ENCODE data around the gene TRMO.

DNA sequence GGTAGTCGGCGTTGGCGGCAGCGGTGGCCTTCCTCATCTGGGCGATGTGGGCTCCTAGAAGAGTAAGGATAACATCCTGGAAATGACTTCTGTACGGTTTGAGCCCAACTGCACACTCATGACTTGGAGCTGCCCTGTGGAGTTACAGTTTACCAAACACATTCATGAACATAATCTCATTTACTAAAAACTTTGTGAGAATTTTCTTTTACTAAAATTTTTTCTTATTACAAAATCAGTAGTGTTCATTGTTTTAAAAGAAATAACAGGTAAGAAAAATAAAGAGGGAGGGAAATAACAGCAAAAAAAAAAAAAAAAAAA is 63.9 kb downstream of the TRMO start:
- TF ChIP-seq EZH2 (IDR thresholded peaks at IDR 0.05; ENCODE audit: low read length, missing control alignments): peak; percentile 55
- TF ChIP-seq, protein P1, sequence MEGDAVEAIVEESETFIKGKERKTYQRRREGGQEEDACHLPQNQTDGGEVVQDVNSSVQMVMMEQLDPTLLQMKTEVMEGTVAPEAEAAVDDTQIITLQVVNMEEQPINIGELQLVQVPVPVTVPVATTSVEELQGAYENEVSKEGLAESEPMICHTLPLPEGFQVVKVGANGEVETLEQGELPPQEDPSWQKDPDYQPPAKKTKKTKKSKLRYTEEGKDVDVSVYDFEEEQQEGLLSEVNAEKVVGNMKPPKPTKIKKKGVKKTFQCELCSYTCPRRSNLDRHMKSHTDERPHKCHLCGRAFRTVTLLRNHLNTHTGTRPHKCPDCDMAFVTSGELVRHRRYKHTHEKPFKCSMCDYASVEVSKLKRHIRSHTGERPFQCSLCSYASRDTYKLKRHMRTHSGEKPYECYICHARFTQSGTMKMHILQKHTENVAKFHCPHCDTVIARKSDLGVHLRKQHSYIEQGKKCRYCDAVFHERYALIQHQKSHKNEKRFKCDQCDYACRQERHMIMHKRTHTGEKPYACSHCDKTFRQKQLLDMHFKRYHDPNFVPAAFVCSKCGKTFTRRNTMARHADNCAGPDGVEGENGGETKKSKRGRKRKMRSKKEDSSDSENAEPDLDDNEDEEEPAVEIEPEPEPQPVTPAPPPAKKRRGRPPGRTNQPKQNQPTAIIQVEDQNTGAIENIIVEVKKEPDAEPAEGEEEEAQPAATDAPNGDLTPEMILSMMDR (conservative IDR thresholded peaks at IDR 0.05 in 1 of 2, IDR thresholded peaks at IDR 0.05 in 1 of 2; ENCODE audit: low read depth in 1 of 2, low read length in 2 of 2): no peak
